OCI-LY7 (cell line): ENCODE data around the gene SCN1A.

Source experiments
- CTCF ChIP-seq: fragments of 200-600 bp; sonication (generic); conservative IDR thresholded peaks from 2 replicates; pipeline ENCODE4 v1.5.1; 2014; ENCODE audit warnings: mild to moderate bottlenecking, antibody characterized with exemption, low read length, moderate library complexity, mixed read lengths
- EZH2phosphoT487 ChIP-seq: fragments of 200-600 bp; sonication (generic); IDR thresholded peaks from 2 replicates; pipeline ENCODE4 v1.6.1; 2018; ENCODE audit warnings: low read depth, borderline replicate concordance, mild to moderate bottlenecking, mixed run types, antibody characterized with exemption, low read length, moderate library complexity, mixed read lengths

DNA sequence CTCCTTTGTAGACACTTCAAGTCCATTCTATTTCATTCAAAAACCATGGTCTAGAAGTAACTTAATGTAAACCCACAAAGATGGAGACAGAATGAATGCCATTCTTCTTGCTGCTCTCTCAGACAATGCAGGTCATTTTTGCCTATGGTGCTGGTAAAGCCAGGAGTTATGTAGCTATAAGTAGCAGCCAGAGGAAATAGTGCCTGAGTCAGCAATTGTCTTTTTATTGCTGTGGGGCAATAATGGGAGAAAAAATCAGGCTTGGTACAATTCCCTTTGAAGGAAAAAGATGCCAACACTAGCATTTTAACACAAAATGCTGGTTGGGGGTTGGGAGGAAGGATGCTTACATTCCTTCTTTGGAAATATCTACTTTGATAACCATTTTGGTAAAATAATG, 43.5 kb downstream of the SCN1A start:
- no peak for TF ChIP-seq CTCF
- TF ChIP-seq EZH2phosphoT487, result no peak
